ENCODE data around the gene TTLL9.

The TTLL9 gene

DNA sequence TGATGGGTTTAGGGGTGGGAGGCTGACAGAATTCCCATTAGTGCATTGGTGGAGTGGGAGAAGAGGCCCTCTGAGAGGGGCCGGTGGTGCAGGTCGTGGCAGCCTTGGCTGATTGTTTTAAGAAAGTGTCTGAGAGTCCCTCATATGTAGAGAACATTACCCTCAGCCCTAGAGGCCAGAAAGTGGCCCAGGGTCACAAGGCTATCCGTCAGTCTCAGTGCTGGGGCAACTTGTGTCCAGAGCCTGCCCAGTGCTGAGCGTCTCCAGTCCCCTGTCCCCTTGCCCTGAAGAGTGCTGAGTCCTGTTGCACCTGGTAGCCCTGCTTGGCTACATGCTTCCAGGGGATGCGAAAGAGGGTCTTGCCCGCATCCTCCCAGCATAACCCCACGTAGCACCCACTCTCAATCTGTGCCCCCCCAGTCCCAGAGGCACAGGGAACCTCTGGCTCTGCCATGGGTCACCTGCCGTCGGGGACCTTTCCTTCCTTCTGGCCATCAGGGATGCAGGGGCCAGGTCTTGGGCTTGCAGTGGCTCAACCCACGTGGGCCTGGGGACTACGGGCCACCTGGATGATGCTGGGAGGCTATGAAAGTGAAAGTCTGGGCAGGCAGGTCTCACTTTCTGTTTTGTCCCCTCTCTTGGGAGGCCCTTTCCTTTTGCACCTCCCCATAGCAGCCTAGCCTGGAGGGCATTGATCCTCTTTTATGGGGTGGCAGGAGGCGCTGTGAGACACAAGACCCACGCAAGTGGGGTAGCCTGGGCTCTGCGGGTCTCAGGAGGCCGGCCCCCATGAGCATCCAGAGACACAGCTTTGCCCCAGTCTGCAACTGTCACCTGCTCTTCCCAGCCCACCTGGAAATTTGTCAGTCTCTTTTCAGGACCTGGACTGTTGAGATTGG lies 12.3 kb upstream of the TTLL9 start:
- DNase-seq (ENCODE audit: low spot score) = no peak

DNA sequence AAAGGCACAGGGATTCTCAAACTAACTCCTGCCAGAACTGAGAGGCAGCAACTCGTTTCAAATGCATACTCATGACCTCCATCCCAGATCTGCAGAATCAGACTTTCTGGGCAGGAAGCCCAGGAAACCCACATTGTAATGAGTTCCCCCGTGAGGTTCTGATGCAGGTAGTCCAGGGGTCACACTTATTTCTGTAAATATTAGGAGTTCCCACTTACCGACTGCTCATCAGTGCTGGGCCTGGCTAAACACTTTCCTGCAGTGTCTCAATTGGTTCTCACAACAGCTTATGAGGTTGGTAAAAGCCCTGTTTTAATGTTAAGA lies 11.7 kb upstream of the TTLL9 start:
- no peak for DNase-seq (ENCODE audit: low spot score)

DNA sequence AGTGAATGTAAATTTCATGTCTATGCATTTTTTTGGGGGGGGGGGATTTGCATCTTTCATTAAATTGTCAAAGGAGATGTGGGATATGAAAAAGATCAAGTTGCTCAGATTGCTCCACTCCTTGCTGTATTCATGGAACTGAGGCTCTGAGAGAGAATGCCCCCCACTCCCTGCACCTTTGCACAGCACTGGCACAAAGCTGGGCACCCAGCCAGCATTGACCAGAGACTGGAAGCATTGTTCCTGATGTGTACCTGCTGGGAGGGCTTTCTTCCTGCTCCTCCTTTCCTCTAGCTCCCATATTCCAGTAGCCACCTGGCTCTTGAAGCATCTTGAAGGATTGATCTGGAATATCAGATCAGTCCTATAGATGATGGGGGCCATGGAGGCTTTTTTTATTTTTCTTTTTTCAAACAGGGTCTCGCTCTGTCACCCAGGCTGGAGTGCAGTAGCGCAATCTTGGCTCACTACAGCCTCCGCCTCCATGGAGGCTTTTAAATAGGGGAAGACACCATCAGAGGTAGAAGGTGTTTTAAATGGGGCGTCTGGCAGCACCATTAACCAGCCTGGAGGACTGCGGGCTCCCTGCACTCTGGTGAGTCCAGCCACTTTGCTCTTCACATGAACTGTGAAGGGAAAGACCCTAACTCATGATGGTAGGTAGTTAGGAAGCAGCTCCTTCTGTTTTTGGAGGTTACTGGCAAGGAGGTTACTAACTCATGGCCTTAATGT lies 11.0 kb upstream of the TTLL9 start:
- no peak for DNase-seq (ENCODE audit: low spot score)

DNA sequence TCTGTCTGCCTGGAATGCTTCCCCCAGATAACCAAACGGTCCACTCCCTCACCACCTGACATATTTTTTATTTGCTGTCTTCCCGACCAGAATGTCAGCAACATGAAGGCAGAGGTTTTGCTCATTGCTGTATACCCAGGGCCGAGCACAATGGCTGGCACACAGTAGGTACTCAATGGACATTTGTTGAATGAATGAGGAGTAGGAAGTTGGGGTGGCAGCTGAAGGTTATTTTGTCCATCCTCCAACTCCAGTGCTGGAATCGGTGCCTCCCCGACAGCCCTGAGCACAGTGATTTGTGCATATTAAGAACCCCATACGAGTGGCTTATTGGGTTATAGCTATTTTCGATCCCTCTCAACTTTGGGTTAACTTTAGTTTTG lies 10.4 kb upstream of the TTLL9 start:
- DNase-seq (ENCODE audit: low spot score) = no peak

DNA sequence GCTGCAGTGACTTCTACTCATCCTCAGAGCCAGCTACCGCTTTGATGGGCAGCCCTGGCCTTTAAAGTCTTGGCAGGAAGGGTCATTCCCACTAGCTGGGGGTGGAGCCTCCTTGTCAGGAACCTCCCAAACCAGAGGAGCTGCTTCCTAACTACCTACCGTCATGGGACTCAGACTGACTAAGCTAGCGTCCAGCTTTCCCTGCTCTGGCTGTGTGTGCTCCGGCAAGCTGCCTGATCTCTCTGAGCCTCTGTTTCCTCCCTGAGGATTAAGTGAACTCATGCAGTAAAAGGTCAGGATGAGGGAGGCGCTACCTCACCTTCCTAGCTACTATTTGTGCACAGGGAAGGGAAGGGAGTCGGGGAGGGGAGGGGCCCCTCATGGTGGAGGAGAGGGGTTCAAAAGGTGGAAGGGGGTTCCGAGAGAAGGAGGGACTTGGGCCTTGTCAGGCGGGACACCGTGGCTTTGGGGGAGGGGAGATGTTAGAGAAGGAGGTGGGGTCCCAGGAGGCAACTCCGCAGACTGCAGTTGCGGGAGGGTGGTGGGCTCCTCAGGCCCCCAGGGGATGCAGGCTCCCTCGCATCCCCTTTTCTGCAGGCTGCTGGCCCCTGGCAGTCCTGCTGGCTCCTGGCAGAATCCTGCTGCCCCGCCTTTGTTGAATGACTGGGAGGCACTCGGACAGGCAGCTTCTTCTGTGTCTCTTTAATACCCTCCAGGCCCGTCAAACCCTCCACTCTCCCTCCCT lies 9.9 kb upstream of the TTLL9 start:
- DNase-seq (ENCODE audit: low spot score) = no peak

DNA sequence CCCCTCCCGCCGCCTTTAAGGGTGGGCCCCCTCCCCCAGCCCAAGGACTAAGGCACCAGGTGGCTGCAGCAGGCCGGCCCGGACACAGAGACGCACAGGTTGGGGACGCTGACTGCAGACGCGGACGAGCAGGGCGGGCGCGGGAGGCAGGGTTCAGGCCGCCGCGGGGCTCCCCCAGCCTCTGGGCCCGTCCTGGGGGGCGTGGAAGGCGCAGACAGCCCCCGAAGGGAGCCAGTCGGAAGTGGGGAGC lies 9.4 kb upstream of the TTLL9 start:
- DNase-seq (ENCODE audit: low spot score) = no peak

DNA sequence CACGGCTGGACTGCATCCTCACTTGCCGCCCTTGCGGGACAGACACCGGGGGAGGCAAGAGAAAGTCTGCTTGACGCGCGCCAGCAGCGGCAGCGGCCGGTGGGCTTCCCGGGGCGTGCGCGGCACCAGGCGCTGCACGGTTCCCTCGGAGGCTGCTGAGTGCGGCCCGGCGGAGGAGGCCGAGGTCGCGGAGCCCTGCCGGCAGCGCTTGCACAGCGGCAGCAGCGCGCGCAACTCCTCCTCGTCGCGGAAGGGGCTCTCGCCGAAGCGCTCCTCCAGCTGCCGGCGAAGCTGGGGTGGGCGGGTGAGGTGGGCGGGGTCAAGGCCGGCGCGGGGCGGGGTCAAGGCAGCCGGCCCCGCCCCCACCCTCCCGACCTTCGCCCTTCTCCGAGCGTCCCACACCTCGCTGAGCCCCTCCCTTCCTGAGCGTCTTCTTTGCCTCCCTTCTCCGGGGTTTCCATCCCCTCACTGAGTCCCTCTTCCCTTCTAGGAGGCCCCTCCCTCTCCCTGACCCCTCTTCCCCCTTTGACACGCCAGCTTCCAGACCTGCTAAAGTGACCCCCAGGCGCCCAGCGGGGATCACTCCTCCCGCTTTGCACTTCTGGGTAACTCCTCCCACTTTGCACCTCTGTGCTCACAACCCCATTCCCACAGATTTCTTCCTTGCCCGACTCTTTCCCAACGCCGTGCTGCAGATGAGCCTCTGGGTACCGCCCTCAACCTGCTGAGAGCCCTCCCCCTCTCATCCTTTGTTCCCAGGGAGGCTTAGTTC lies 8.9 kb upstream of the TTLL9 start:
- peak; percentile 80 for DNase-seq (ENCODE audit: low spot score)

DNA sequence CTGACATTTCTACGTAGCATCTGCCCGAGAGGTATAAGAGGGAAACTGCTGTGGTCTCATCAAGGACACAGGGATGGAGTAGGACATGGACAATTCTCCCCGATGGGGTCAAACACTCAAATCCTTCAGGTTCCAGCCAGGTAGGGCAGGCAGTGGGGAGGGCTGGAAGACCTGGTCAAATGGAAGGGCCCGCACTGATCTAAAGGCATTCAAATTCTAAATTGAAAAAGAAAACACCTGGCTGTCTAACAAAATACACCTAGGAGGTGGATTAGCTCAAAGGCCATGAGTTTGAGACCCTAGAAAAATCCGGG lies 8.3 kb upstream of the TTLL9 start:
- no peak for DNase-seq (ENCODE audit: low spot score)

DNA sequence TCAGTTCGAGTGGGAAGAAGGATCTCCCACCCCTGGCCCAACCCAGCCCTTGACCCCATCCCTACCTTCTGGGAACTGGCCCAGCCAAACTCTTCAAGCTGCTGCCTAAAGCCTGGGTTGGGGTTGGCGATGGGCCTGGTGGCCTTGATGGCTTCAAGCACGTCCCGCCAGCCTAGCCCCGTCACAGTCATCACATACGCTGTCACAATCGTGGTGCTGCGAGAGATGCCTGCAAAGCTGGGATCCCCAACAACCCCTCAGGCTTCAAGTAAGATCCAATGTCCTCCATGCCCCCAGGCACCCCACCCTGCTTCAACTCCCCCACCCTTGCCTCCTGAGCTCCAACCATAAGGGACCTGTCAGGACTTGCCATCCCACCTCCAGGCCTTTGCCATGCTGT lies 7.9 kb upstream of the TTLL9 start:
- DNase-seq (ENCODE audit: low spot score) = no peak

DNA sequence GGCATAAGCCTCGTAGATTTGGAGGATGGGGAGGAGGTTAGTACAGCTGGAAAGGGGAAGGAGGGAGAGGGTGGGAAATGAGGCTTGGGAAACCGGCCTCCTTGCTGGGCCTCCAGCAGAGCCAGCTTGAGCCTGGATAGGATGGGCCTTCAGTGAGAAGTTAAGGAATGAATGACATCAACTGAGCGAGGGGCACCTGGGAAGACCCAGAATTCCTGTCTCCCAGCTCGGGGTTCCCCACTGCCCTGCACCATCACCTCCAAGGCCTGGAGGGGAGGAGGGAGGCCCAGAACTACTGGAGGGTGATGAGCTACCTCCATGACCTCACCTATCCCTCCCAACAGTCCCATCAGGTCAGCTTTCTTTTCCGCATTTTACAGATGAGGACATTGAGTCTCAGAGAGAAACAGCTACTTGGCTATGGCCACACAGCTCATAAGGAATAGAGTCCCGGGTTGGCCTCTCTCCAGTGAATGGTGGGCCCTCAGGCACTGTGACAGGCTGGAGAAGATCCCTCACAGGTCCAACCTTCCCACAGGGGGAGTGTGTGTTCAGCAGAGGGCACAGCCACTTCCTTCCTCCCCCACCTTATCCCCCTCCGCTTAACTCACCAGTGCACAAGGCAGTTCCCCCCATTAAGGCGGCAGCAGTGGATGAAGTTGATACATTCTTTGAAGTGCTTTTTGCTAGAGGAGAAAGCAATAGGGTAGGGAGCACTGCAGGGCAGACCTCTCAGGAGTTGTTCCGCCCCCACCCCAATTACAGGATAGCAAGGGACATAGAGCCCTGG lies 6.9 kb upstream of the TTLL9 start:
- DNase-seq (ENCODE audit: low spot score) = no peak

DNA sequence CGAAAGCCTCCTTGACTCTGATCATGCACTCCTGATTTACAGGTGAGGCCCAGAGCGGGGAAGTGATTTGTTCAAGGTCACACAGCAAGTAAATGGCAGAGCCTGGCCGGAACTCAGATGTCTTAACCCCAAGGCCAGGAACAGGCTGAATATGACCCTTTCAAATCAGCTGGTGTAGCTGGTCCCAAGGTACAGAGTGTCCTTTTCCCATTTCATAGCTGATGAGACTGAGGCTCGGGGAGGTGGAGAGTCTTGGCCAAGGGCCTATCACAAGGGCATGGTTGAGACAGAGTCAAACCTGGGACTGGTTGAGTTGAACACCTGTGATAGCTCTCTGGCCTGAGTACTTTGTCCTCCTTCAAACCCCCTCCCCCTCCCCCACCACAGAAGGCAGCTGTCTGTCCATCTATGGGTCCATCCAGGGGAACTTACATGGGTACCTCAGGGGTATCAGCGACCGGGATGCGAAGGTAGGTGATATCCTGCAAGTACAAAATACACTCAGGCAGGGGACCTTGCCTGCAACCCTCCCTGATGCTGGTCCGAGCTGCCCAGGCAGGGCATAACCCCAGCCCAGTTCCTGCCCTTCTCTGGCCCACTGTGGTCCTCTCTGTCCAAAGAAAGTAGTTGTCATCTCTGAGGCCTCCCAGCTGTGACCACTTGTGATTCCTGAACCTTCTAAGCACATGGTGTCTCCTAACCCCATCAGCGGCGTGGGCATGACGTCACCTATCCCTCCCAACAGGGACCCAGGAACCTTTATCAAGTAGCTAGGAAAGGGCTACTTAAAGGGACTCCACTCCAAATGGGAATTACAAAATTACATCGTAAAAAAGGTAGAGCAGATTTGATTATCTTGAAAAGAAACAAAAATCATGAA lies 5.7 kb upstream of the TTLL9 start:
- no peak for DNase-seq (ENCODE audit: low spot score)

DNA sequence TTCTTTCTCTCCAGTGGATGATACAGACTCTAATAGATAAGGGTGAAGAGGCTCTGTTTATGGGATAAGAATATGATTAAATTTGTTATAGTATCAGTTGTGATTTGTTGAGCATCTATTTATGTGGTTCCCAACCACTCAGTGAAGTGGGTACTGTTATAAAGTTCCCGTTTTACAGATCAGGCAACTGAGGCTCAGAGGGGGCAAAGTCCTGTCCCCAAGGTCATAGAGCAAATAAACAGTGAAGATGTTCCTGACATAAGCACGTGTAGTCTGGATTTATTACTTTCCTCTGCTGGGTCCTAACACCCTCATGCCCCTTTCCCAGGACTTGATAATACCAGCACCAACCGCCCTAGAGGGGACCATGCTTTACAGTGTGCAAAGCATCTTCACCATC lies 4.2 kb upstream of the TTLL9 start:
- no peak for DNase-seq (ENCODE audit: low spot score)

DNA sequence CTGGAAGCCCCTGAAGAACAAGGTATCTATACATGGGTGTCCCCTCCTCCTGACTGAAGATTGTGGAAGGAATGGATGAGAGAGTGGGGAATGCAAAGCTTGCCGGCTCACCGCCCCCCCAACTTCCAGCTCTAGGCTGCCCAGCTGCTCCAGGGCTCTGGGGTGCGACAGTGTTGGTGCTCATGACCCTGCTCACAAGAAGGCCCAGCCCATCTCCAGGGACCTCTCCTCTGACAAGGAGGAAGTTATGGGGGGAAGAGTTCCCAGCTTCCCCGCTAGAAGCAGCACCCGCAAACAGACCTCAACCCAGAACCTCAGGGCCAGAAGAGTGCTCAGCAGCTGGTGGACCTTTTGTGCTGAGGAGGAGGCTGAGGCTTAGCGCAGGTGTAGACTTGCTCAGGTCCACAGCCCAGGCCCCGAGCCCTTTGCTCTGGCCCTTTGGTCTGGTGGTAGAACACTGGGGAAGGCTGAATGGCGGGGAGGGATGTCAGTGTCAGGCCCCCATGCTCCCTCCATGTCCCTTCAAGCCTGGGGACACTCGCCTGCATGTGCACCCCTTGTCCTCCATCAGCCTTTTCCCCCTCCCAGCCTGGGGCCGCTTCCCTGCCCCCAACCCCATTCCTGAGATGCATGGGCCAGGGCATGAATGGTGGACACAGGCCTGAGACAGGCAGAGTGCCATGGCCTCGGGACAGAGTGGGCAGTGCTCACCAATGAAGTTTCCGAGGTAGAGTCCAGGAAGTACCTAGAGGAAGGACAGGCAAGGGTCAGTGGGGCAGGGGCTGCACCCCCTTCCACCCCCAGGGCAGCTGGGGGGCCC lies 1.4 kb upstream of the TTLL9 start:
- no peak for DNase-seq (ENCODE audit: low spot score)

DNA sequence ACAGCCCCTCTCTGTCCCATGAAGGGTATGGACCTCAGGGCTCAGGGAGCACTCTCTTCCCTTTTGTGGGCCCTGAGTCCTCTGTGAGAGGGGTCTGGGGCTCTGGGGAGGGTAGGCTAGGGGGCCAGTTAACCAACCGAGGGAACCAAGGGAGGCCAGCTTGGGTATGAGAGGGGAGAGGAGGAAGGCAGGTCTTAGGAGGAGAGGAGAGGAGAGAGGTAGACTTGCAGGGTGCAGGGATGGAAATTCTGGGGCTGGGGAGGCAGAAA lies 827 bp upstream of the TTLL9 start:
- DNase-seq (ENCODE audit: low spot score) = no peak

DNA sequence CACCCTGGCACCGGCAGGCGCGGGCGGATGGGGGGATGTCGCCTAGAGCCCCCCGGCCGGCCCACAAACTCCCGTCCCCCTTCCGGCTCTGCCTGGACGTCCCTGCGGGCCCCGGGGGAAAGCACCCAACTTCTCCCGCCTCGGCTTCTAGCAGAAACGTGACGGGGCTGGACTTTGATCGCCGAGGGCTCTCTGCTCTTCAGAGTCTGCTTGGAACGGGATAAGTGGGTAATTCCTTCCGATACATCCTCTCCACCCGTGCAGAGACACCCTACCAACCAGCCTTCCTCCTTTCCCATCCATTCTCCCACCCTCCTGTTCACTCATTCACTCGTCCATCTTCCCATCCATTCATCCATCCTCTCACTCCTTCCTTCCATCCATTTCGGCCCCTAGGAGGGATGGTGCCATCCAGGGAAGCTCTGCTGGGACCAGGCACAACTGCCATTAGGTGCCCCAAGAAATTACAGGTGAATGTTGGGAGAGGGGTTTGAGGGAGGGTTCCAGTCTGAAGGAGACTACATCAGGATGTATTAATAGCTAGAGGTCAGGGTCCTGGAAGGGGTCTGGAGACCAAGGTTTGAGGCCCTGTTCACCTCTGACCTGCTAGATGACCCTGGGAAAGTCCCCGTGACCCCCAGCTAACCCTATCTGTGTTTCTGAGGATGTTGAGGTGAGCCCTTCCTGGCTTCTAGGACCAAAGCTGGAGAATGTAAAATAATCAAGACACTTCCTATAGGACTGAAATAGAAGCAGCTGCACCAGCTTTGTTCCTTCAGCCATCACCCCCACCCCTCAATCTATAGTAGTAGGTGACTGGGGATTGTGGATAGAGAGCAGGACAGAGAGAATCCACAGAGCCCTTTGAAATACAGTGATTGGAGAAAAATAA lies 538 bp downstream of the TTLL9 start:
- no peak for DNase-seq (ENCODE audit: low spot score)

DNA sequence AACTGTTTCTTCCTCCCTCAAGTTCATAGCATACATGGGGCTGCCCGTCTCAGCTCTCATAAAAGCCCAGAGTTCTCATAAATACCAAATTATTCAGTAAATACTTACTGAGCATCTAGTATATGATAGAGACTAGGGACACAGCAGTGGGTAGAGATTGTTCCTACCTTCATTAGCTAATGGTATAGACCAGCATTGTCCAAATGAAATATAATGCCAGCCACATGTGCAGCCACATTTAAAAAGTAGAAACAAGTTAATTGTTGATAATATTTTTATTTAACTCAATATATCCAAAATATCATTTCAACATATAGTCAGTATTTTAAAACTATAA lies 1.2 kb downstream of the TTLL9 start:
- no peak for DNase-seq (ENCODE audit: low spot score)

DNA sequence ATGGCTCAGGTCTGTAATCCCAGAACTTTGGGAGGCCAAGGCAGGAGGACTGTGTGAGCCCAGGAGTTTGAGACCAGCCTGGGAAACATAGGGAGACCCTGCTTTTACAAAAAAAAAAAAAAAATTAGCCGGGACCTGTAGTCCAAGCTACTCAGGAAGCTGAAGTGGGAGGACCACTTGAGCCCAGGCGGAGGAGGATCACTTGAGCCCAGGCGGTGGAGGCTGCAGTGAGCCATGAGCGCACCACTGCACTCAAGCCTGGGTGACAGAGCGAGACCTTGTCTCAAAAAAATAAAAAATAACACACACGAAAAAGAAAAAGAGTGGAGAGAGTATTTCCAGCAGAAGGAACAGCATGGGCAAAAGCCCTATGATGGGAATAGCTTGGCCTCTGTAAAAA lies 2.0 kb downstream of the TTLL9 start:
- DNase-seq (ENCODE audit: low spot score) = no peak

DNA sequence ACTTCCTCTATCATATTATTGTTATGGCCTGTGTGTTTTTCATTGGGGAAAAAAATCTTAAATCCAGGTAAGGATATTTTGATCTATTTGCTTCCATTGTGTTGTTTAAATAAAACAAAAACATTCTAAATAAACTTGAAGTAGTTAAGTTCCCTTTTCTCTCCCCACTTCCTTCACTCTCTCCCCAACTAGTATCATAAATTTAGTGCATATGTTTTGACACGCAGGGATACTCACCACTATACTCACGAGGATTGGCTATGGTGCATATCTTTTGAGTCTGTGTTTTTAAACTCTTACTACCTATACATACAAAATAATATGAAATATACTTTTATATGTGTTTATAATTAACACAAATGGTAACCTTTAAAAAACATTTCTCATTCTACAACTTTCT lies 5.2 kb downstream of the TTLL9 start:
- no peak for DNase-seq (ENCODE audit: low spot score)

DNA sequence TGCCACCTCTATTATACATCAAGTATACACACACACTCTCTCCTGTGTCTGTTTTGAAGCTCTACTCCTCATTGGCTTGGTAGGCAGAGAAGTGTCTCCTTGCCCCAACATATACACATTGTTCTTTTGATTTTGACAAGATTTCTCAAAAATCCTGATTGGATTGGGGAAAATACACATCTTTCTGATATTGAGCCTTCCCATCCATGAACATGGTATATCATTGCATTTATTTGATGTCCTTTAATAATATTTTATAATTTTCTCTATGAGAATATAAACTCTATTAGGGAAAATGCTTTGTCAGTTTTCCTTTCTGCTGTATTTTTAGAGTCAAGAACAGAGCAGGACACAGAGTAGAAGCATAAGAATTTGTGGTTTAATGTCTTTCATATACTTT lies 7.2 kb downstream of the TTLL9 start:
- no peak for DNase-seq (ENCODE audit: low spot score)

Data from LoVo (cell line).